Liver (tissue), 3 donors: ENCODE data around the gene DENND4A.

Experiments used
- GABPA ChIP-seq, 2 donors: IDR thresholded peaks in 1 of 2; conservative IDR thresholded peaks in 1 of 2; 2 replicates each; pipeline ENCODE4 v1.6.1; 2016; ENCODE audit warnings: antibody characterized with exemption in 2 of 2, mild to moderate bottlenecking in 1 of 2, moderate library complexity in 1 of 2
- RAD21 ChIP-seq, 2 donors: IDR thresholded peaks; 2 replicates each; pipeline ENCODE4 v1.6.1; 2016; ENCODE audit warnings: antibody characterized with exemption in 2 of 2, mild to moderate bottlenecking in 2 of 2
- TAF1 ChIP-seq: conservative IDR thresholded peaks from 2 replicates; pipeline ENCODE4 v1.6.1; 2016; ENCODE audit warnings: antibody characterized with exemption, mild to moderate bottlenecking
- TF ChIP-seq, protein P1 (sequence below): fragments of 150-350 bp; IDR thresholded peaks from 2 replicates; pipeline ENCODE4 v1.5.1; 2017; ENCODE audit warnings: improper control_type of control experiment, low read depth, low read length; ENCODE audit not compliant: missing input control
- TF ChIP-seq, protein P2 (sequence below): IDR thresholded peaks from 2 replicates; pipeline ENCODE4 v1.6.1; 2016; ENCODE audit warnings: antibody characterized with exemption
- donor health status: healthy.
- donor health status: healthy.

DNA sequence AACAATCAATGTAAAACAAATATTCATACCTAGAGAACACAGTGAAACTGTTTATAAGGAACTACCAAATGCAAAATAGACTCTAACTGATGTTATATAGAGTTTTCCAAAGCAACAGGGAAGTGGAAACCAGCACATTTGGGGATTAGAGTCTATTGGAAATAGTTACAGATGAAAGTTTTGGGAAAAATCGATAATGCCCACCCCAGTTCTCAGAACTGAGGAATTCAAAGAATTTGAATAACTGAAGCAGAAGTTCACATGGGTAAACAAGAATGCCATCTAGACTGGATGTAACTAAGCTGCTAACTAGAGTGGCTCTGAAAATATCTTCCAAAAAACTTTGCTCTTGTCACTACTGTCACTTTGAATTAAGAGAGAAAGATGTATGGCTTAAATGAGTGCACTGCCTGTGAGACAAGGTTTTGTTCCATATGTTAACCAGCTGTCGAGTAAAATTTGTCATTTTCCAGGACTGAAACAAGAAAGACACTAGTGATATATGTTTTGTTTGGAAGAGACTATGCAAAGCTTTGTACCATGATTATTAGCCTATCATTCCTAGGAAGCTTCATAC, 9.2 kb upstream of the DENND4A start:
- TF ChIP-seq RAD21 (IDR thresholded peaks at IDR 0.05): no peak
- no peak for TF ChIP-seq GABPA (IDR thresholded peaks at IDR 0.05 in 1 of 2, conservative IDR thresholded peaks at IDR 0.05 in 1 of 2)
- TF ChIP-seq TAF1: no peak
- TF ChIP-seq, protein P1, sequence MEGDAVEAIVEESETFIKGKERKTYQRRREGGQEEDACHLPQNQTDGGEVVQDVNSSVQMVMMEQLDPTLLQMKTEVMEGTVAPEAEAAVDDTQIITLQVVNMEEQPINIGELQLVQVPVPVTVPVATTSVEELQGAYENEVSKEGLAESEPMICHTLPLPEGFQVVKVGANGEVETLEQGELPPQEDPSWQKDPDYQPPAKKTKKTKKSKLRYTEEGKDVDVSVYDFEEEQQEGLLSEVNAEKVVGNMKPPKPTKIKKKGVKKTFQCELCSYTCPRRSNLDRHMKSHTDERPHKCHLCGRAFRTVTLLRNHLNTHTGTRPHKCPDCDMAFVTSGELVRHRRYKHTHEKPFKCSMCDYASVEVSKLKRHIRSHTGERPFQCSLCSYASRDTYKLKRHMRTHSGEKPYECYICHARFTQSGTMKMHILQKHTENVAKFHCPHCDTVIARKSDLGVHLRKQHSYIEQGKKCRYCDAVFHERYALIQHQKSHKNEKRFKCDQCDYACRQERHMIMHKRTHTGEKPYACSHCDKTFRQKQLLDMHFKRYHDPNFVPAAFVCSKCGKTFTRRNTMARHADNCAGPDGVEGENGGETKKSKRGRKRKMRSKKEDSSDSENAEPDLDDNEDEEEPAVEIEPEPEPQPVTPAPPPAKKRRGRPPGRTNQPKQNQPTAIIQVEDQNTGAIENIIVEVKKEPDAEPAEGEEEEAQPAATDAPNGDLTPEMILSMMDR: no peak
- TF ChIP-seq, protein P2, sequence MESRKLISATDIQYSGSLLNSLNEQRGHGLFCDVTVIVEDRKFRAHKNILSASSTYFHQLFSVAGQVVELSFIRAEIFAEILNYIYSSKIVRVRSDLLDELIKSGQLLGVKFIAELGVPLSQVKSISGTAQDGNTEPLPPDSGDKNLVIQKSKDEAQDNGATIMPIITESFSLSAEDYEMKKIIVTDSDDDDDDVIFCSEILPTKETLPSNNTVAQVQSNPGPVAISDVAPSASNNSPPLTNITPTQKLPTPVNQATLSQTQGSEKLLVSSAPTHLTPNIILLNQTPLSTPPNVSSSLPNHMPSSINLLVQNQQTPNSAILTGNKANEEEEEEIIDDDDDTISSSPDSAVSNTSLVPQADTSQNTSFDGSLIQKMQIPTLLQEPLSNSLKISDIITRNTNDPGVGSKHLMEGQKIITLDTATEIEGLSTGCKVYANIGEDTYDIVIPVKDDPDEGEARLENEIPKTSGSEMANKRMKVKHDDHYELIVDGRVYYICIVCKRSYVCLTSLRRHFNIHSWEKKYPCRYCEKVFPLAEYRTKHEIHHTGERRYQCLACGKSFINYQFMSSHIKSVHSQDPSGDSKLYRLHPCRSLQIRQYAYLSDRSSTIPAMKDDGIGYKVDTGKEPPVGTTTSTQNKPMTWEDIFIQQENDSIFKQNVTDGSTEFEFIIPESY: no peak
